GM18502 (cell line): ENCODE data around the gene PPP1R8.
"Not testable (repeated sequence)": the region's sequence is repeated elsewhere in the genome, so short reads cannot be mapped to it uniquely, and the experiment has no call there.

ENCODE experiments used
- ATAC-seq: cut with Tn5 transposase; IDR thresholded peaks from one replicate; pipeline ENCODE4 v1.9.1; 2021; ENCODE audit warnings: mild to moderate bottlenecking; ENCODE audit not compliant: unreplicated experiment, poor library complexity

Gene PPP1R8

GRCh38 chr1:27830621-27831440, at the start of gene PPP1R8:
PPP1R8 (plus strand) TSS chr1:27830782; CDS start chr1:27830836, 54 bp downstream.
- peak; percentile 98 for ATAC-seq

- ATAC-seq: no peak
These were observed 47.6 kb upstream of the PPP1R8 start for GRCh38 chr1:27782950-27783349.

GRCh38 chr1:27784700-27785099, 45.9 kb upstream of the PPP1R8 start:
- no peak for ATAC-seq

DNA sequence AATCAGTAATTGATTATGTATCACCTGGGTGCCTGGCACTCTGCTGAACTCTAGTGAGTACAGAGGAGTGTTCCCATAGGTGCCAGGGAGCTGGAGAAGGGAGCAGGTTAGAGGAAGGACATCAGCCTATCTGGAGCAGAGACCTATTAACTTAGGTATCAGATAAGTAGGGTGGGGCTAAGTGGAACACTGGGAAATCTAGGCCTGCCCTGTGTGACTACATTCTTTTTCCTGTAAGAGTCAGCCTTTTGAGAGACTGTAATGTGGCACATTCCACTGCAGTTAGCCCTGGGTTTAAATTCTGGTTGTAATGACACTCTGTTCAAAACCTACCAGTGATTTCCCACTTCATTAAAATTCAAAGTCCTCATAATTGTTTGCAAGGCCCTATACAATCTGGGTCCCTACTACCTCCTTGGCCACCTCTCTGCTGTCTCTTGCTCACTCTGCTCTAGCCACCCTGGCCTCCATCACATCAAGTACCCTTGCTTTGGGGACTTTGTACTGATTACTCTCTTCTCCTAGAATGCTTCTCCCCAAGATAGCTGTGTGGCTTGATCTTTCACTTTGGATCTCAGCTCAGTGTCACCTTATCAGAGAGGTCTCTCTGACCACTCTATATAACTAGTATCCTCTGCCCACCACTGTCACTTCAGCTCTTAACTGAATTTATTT, 44.7 kb upstream of the PPP1R8 start:
- ATAC-seq: no peak

- no peak for ATAC-seq
These were observed 42.7 kb upstream of the PPP1R8 start for GRCh38 chr1:27787895-27788294.

GRCh38 chr1:27789540-27790041, 41.0 kb upstream of the PPP1R8 start:
- no peak for ATAC-seq

GRCh38 chr1:27790270-27790669, 40.3 kb upstream of the PPP1R8 start:
- ATAC-seq: not testable (repeated sequence)

DNA sequence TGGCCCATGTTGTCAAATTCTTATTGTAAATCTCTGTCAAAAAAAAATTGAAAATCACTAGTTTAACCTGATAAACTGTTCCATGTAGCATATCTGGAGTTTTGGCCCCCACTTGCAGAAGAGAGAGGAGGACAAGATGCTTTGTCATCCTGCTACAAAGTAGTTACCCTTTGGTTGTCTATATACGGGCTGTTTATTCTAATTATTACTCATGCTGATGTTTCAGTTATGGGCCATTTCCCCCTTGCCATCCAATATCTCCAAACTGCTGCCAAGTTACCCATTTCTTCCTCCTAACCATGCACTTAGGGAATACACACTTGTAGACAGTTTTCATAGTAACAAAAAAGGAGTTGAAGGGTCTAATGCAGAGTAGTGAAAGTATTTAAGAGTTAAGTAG, 35.0 kb upstream of the PPP1R8 start:
- ATAC-seq: no peak

DNA sequence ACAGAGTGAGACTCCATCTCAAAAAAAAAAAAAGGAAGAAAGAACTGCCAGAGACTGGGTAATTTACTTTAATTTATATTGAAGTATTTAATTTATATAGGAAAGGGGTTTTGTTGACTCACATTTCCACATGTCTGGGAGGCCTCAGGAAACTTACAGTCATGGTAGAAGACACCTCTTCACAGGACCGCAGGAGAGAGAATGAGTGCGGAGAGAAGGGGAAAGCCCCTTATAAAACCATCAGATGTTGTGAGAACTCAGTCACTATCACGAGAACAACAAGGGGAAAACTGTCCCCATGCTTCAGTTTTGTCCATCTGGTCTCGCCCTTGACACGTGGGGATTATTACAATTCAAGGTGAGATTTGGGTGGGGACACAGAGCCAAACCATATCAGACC, 25.8 kb upstream of the PPP1R8 start:
- ATAC-seq: no peak

GRCh38 chr1:27806758-27807157, 23.8 kb upstream of the PPP1R8 start:
- no peak for ATAC-seq

DNA sequence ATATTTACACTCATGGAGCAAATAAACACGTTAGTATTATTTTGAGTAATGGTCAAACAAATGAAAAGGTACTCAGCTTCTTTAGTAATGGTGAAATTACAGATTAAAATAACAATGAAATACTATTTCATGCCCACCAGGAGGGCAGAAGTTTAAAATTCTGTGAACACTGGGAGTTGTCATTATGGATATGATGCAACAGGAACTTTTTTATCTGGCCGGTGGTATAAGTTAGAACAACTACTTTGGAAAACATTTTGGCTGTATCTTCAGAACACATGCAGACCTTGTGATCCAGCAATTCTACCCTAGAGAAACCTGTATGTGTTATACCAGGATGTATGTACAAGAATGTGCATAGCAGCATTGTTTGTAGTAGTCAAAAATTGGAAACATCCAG, 23.2 kb upstream of the PPP1R8 start:
- ATAC-seq: no peak

DNA sequence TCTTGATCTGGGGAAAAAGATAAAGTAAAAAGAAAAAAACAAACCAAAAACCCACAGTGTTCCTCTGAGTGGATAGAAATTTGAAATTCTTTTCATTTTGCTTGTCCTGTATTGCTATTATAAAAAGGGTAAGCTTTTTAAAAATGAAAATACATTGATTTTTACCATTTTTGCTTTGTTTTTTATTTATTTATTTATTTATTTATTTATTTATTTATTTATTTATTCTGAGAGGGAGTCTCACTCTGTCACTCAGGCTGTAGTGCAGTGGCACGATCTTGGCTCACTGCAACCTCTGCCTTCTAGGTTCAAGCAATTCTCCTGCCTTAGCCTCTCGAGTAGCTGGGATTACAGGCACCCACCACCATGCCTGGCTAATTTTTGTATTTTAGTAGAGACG, 22.5 kb upstream of the PPP1R8 start:
- not testable (repeated sequence) for ATAC-seq

GRCh38 chr1:27809883-27810282, 20.7 kb upstream of the PPP1R8 start:
- ATAC-seq: no peak

DNA sequence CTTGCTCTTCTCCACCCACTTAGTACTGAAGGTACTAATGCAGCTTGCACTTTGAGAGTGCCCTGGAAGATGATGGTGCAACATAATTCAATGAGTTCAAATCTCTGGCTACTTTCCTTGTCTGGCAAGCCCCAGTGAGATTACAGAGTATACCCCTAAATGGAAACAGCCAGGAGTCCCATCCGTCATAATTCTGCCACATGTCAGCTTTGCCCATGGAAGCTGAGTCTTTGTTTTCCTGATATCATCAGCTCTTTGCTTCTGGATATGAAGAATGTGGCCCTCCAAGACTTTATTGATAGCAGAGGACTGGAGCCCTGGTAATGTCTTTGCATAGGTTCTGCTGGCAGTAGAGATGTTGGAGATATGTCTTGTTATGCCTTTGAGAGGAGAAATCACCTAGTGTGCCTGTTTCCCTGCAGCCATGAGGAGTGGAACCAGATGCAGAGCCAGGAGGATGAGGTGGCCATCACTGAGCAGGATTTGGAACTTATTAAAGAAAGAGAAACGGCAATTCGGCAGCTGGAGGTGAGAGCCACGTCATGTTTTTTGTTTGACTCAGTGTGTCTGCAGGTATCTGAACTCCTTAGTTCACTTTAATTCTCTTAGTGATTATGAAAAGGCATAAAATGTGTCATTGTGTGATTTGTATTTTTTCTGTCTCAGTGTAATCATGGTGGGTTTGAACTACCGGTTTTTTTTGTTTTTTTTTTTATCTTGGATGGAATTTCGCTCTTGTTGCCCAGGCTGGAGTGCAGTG, 18.7 kb upstream of the PPP1R8 start:
- no peak for ATAC-seq

GRCh38 chr1:27816921-27817630, 13.5 kb upstream of the PPP1R8 start:
- ATAC-seq: no peak

DNA sequence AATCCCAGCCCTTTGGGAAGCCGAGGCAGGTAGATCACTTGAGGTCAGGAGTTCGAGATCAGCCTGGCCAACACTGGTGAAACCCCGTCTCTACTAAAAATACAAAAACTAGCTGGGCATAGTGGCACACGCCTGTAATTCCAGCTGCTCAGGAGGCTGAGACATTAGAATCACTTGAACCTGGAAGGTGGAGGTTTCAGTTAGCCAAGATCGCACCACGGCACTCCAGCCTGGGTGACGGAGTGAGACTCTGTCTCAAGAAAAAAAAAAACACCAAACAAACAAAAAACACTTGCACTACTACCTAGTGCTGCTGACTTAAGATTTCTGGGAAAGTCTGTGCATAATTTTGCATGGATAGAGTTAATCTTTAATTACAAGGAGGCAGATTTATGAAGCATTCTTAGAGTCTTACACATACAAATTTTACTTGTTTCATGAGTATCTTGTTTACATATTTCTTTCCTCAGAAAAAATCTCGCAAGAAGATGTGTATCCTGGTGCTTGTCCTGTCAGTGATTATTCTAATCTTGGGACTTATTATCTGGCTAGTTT, 8.7 kb upstream of the PPP1R8 start:
- ATAC-seq: no peak

DNA sequence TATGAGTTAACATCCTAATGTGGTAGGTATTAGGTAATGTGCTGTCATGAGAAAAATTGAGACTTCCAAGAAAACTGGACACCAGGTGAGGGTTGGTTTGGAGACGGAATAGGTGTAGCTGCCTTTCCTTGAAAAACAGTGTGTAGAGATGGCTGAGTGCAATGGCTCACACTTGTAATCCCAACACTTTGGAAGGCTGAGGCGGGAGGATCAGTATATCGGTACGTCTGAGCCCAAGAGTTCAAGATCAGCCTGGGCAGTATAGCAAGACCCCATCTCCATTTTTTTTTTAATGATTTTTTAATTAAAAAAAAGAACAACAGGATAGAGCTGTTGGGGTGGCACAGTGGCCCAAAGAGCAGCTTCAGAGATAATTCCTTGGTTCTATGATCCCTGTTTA, 6.8 kb upstream of the PPP1R8 start:
- no peak for ATAC-seq

GRCh38 chr1:27824411-27824810, 6.2 kb upstream of the PPP1R8 start:
- no peak for ATAC-seq

- not testable (repeated sequence) for ATAC-seq
These were observed 1.1 kb upstream of the PPP1R8 start for GRCh38 chr1:27829339-27829960.
